H9 (cell line): ENCODE data around the gene LONP2. TPM values are rescaled to one million over a fixed set of nuclear protein-coding genes. Genes with fewer than 3 reads are reported as not detected.

Source experiments
- DNase-seq: peaks from one replicate; pipeline ENCODE4 v3.0.0-alpha.2; 2017
- H2AFZ ChIP-seq: one replicate; pipeline ENCODE4 v1.6.1; 2013; ENCODE audit warnings: mild to moderate bottlenecking, low read length, control low read depth, moderate library complexity
- H2AK5ac ChIP-seq: 2 replicates; pipeline ENCODE4 v1.6.1; 2013; ENCODE audit warnings: low read length, control low read depth, mixed read lengths; ENCODE audit not compliant: insufficient read length
- H2BK120ac ChIP-seq: one replicate; pipeline ENCODE4 v1.6.1; 2013; ENCODE audit warnings: low read depth, mild to moderate bottlenecking, low read length, control low read depth, inconsistent platforms; ENCODE audit not compliant: poor library complexity, severe bottlenecking
- H2BK12ac ChIP-seq: 2 replicates; pipeline ENCODE4 v1.6.1; 2013; ENCODE audit warnings: low read length, control low read depth, mixed read lengths, low read depth; ENCODE audit not compliant: insufficient read length
- H2BK15ac ChIP-seq: 2 replicates; pipeline ENCODE4 v1.6.1; 2013; ENCODE audit warnings: low read depth, low read length, control low read depth
- H2BK20ac ChIP-seq: one replicate; pipeline ENCODE4 v1.6.1; 2013; ENCODE audit warnings: low read depth, mild to moderate bottlenecking, low read length, control low read depth, inconsistent platforms; ENCODE audit not compliant: poor library complexity, severe bottlenecking
- H2BK5ac ChIP-seq: 2 replicates; pipeline ENCODE4 v1.6.1; 2013; ENCODE audit warnings: low read length, control low read depth, mixed read lengths; ENCODE audit not compliant: insufficient read length
- H3K14ac ChIP-seq: 2 replicates; pipeline ENCODE4 v1.6.1; 2013; ENCODE audit warnings: low read length, control low read depth; ENCODE audit not compliant: insufficient read depth
- H3K18ac ChIP-seq: 2 replicates; pipeline ENCODE4 v1.6.1; 2013; ENCODE audit warnings: low read depth, mild to moderate bottlenecking, mixed read lengths, low read length, control low read depth; ENCODE audit not compliant: insufficient read length
- H3K23ac ChIP-seq: 2 replicates; pipeline ENCODE4 v1.6.1; 2013; ENCODE audit warnings: low read length, control low read depth, mixed read lengths, low read depth; ENCODE audit not compliant: insufficient read length
- H3K23me2 ChIP-seq: 2 replicates; pipeline ENCODE4 v1.6.1; 2013; ENCODE audit warnings: low read depth, mild to moderate bottlenecking, mixed read lengths, low read length, control low read depth; ENCODE audit not compliant: insufficient read length, poor library complexity, severe bottlenecking
- H3K27ac ChIP-seq: 2 replicates; pipeline ENCODE4 v1.5.1; 2013; ENCODE audit warnings: low read length, control low read depth, mixed read lengths, low read depth; ENCODE audit not compliant: insufficient read length
- H3K27me3 ChIP-seq: 2 replicates; pipeline ENCODE4 v1.6.1; 2013; ENCODE audit warnings: low read length, control low read depth, inconsistent platforms; ENCODE audit not compliant: insufficient read depth
- H3K4ac ChIP-seq: 2 replicates; pipeline ENCODE4 v1.6.1; 2013; ENCODE audit warnings: low read depth, mild to moderate bottlenecking, control low read depth, inconsistent platforms, low read length, moderate library complexity
- H3K4me1 ChIP-seq: 2 replicates; pipeline ENCODE4 v1.6.1; 2013; ENCODE audit warnings: low read length, control low read depth, inconsistent platforms; ENCODE audit not compliant: insufficient read depth
- H3K4me2 ChIP-seq: 2 replicates; pipeline ENCODE4 v1.6.1; 2013; ENCODE audit warnings: low read length, control low read depth, mixed read lengths; ENCODE audit not compliant: insufficient read length, insufficient read depth
- H3K56ac ChIP-seq: 2 replicates; pipeline ENCODE4 v1.6.1; 2013; ENCODE audit warnings: low read depth, mild to moderate bottlenecking, mixed read lengths, low read length, control low read depth; ENCODE audit not compliant: insufficient read length
- H3K79me1 ChIP-seq: 2 replicates; pipeline ENCODE4 v1.6.1; 2013; ENCODE audit warnings: low read depth, mild to moderate bottlenecking, moderate library complexity, low read length, control low read depth, inconsistent platforms; ENCODE audit not compliant: insufficient read depth, poor library complexity, severe bottlenecking
- H3K79me2 ChIP-seq: 2 replicates; pipeline ENCODE4 v1.6.1; 2013; ENCODE audit warnings: low read length, control low read depth, inconsistent platforms; ENCODE audit not compliant: insufficient read depth
- H3K9ac ChIP-seq: 2 replicates; pipeline ENCODE4 v1.6.1; 2013; ENCODE audit warnings: low read length, control low read depth, mixed read lengths; ENCODE audit not compliant: insufficient read length; ENCODE audit errors: extremely low read depth
- H3K9me3 ChIP-seq: one replicate; pipeline ENCODE4 v1.6.1; 2013; ENCODE audit warnings: low read depth, low read length, inconsistent platforms; ENCODE audit not compliant: control insufficient read depth
- H3T11ph ChIP-seq: one replicate; pipeline ENCODE4 v1.6.1; 2013; ENCODE audit warnings: mild to moderate bottlenecking, low read length, control low read depth, inconsistent platforms
- H4K20me1 ChIP-seq: one replicate; pipeline ENCODE4 v1.6.1; 2013; ENCODE audit not compliant: control insufficient read depth, insufficient read length, insufficient read depth
- H4K5ac ChIP-seq: 2 replicates; pipeline ENCODE4 v1.6.1; 2013; ENCODE audit warnings: low read depth, mild to moderate bottlenecking, mixed read lengths, low read length, control low read depth; ENCODE audit not compliant: insufficient read length
- H4K8ac ChIP-seq: replicated peaks from 2 replicates; pipeline ENCODE4 v1.6.1; 2013; ENCODE audit warnings: low read length, control low read depth, mixed read lengths, low read depth; ENCODE audit not compliant: insufficient read length
- H4K91ac ChIP-seq: 2 replicates; pipeline ENCODE4 v1.6.1; 2013; ENCODE audit warnings: low read depth, mild to moderate bottlenecking, moderate library complexity, mixed read lengths, low read length, control low read depth; ENCODE audit not compliant: insufficient read length
- H3K27ac Mint-ChIP-seq, 3 experiments: 2 replicates in 2 of 3; 3 replicates in 1 of 3; pipeline ENCODE4 v1.8.0; 2020 to 2021; ENCODE audit warnings: mixed read lengths in 3 of 3, mild to moderate bottlenecking in 1 of 3, moderate library complexity in 1 of 3
- H3K27me3 Mint-ChIP-seq: 2 replicates; pipeline ENCODE4 v1.8.0; 2021; ENCODE audit warnings: low read depth, mild to moderate bottlenecking, moderate library complexity, mixed read lengths
- H3K36me3 Mint-ChIP-seq, 3 experiments: 2 replicates in 2 of 3; 3 replicates in 1 of 3; pipeline ENCODE4 v1.8.0; 2020 to 2021; ENCODE audit warnings: low read depth in 3 of 3, mixed read lengths in 3 of 3; ENCODE audit not compliant: insufficient read depth in 1 of 3
- H3K4me1 Mint-ChIP-seq, 2 experiments: 2 replicates each; pipeline ENCODE4 v1.8.0; 2020; ENCODE audit warnings: mixed read lengths in 2 of 2
- H3K4me3 Mint-ChIP-seq, 2 experiments: 2 replicates in 1 of 2; 3 replicates in 1 of 2; pipeline ENCODE4 v1.8.0; 2020 to 2021; ENCODE audit warnings: mild to moderate bottlenecking in 2 of 2, mixed read lengths in 2 of 2, moderate library complexity in 1 of 2
- H3K9me3 Mint-ChIP-seq, 2 experiments: 2 replicates in 1 of 2; 3 replicates in 1 of 2; pipeline ENCODE4 v1.8.0; 2020; ENCODE audit warnings: mild to moderate bottlenecking in 2 of 2, mixed read lengths in 2 of 2, moderate library complexity in 1 of 2
- WGBS: extraction: QIAGEN DNeasy Blood & Tissue Kit; methylation state at CpG from one replicate; pipeline ENCODE4 v1.1.7; 2013; ENCODE audit warnings: missing lambda C conversion rate, low lambda C conversion rate, mixed read lengths; ENCODE audit not compliant: insufficient read length; ENCODE audit errors: extremely low coverage; 5-methylcytosine and 5-hydroxymethylcytosine counted together
- total RNA-seq: library from RNA; stranded (reverse); gene quantifications from 2 replicates; pipeline ENCODE4 v1.2.1, GENCODE V29; 2021
- TF ChIP-seq, protein P1 (sequence below): fragments of 200-600 bp; sonication (generic); conservative IDR thresholded peaks from 3 replicates; pipeline ENCODE4 v1.8.0; 2021; ENCODE audit warnings: antibody characterized with exemption, mild to moderate bottlenecking

LONP2 gene
- total RNA-seq, 1 experiment from 2014 or later = 27.8 TPM

DNA sequence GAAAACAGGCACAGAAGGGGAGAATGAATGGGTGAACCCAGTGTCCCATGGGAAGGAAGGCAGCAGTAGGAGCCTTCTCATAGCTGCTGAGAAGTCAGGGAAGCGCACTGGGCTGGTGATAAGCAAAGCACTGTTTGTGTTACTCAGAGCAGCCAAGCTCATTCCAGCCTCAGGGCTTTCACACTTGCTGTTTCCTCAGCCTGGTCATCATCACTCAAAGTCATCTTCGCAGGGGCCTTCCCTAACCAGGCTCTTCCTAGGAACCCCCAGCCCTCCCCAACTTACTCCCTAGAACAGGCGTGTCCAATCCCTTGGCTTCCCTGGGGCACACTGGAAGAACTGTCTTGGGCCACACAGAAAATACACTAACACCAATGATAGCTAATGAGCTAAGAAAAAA, 32.1 kb upstream of the LONP2 start:
- Mint-ChIP-seq H3K27ac (no peak overlapping the region), H3K27me3 (peaks cover 1% of the 10 kb centered on the region), H3K36me3 (no peaks in the 10 kb centered on the region), H3K4me1 (peaks cover 3 to 6% of the 10 kb centered on the region in 2 experiments; a peak in 2 of 4 replicates), H3K4me3 (no peak overlapping the region), H3K9me3 (no peaks in the 10 kb centered on the region)
- no peaks in the 10 kb centered on the region for H3K79me1 ChIP-seq
- no peak overlapping the region for H4K8ac ChIP-seq
- H4K5ac ChIP-seq = no peak overlapping the region
- no peak overlapping the region for H3K14ac ChIP-seq
- no peak for DNase-seq
- H3K23me2 ChIP-seq = no peaks in the 10 kb centered on the region
- H4K20me1 ChIP-seq = no peaks in the 10 kb centered on the region
- H3K4me2 ChIP-seq = no peak overlapping the region
- TF ChIP-seq, protein P1, sequence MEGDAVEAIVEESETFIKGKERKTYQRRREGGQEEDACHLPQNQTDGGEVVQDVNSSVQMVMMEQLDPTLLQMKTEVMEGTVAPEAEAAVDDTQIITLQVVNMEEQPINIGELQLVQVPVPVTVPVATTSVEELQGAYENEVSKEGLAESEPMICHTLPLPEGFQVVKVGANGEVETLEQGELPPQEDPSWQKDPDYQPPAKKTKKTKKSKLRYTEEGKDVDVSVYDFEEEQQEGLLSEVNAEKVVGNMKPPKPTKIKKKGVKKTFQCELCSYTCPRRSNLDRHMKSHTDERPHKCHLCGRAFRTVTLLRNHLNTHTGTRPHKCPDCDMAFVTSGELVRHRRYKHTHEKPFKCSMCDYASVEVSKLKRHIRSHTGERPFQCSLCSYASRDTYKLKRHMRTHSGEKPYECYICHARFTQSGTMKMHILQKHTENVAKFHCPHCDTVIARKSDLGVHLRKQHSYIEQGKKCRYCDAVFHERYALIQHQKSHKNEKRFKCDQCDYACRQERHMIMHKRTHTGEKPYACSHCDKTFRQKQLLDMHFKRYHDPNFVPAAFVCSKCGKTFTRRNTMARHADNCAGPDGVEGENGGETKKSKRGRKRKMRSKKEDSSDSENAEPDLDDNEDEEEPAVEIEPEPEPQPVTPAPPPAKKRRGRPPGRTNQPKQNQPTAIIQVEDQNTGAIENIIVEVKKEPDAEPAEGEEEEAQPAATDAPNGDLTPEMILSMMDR = no peak
- no peak overlapping the region for H3K4ac ChIP-seq
- no peak overlapping the region for H3K18ac ChIP-seq
- no peak overlapping the region for H3K27ac ChIP-seq
- H2BK12ac ChIP-seq = no peak overlapping the region
- no peak overlapping the region for H3K9ac ChIP-seq
- no peak overlapping the region for H2AFZ ChIP-seq
- H3K27me3 ChIP-seq = no peaks in the 10 kb centered on the region
- H3K79me2 ChIP-seq = no peaks in the 10 kb centered on the region
- H4K91ac ChIP-seq = no peak overlapping the region
- H3K9me3 ChIP-seq = no peaks in the 10 kb centered on the region
- no peak overlapping the region for H2BK120ac ChIP-seq
- H3K56ac ChIP-seq = no peak overlapping the region
- H3K23ac ChIP-seq = no peak overlapping the region
- H3T11ph ChIP-seq = no peak overlapping the region
- no peak overlapping the region for H2BK20ac ChIP-seq
- no peak overlapping the region for H2AK5ac ChIP-seq
- no peak overlapping the region for H2BK15ac ChIP-seq
- no peak overlapping the region for H2BK5ac ChIP-seq
- WGBS = no CpG with 5 or more reads among the region's 3 CpGs
- H3K4me1 ChIP-seq = no peaks in the 10 kb centered on the region
